MM.1S (cell line): ENCODE results near the gene SEC31B.

Source experiments
- DNase-seq: peaks from one replicate; pipeline ENCODE4 v3.0.0-alpha.2; 2015
- H2AFZ ChIP-seq: fragments of 300-600 bp; sonication (generic); 2 replicates; pipeline ENCODE4 v1.6.0; 2016; ENCODE audit warnings: antibody characterized with exemption, low read length
- H3F3A ChIP-seq: fragments of 300-600 bp; sonication (generic); 2 replicates; pipeline ENCODE4 v1.6.1; 2016; ENCODE audit warnings: mild to moderate bottlenecking, antibody characterized with exemption, low read length, moderate library complexity, mixed read lengths; ENCODE audit not compliant: insufficient read depth
- H3K27ac ChIP-seq: fragments of 300-600 bp; sonication (generic); 2 replicates; pipeline ENCODE4 v1.5.1; 2016; ENCODE audit warnings: mild to moderate bottlenecking, low read length
- H3K27me3 ChIP-seq: fragments of 300-600 bp; sonication (generic); replicated peaks from 2 replicates; pipeline ENCODE4 v1.6.0; 2016; ENCODE audit warnings: low read length; ENCODE audit not compliant: insufficient read depth
- H3K36me3 ChIP-seq: fragments of 300-600 bp; sonication (generic); replicated peaks from 2 replicates; pipeline ENCODE4 v1.6.1; 2016; ENCODE audit warnings: mild to moderate bottlenecking, low read length, mixed read lengths; ENCODE audit not compliant: insufficient read depth
- H3K4me1 ChIP-seq: fragments of 300-600 bp; sonication (generic); 2 replicates; pipeline ENCODE4 v1.6.1; 2016; ENCODE audit warnings: low read length, mixed read lengths
- H3K4me2 ChIP-seq: fragments of 300-600 bp; sonication (generic); 2 replicates; pipeline ENCODE4 v1.6.0; 2016; ENCODE audit warnings: low read depth, low read length
- H3K4me3 ChIP-seq: fragments of 300-600 bp; sonication (generic); 2 replicates; pipeline ENCODE4 v1.5.1; 2016; ENCODE audit warnings: low read length, mixed read lengths
- H3K79me2 ChIP-seq: fragments of 300-600 bp; sonication (generic); 2 replicates; pipeline ENCODE4 v1.6.1; 2016; ENCODE audit warnings: mixed run types, low read length, mixed read lengths
- H3K9ac ChIP-seq: fragments of 300-600 bp; sonication (generic); 2 replicates; pipeline ENCODE4 v1.6.1; 2016; ENCODE audit warnings: low read length, mixed read lengths
- H3K9me2 ChIP-seq: fragments of 300-600 bp; sonication (generic); replicated peaks from 2 replicates; pipeline ENCODE4 v1.6.1; 2016; ENCODE audit warnings: mild to moderate bottlenecking, low read length, mixed read lengths; ENCODE audit not compliant: insufficient read depth
- H3K9me3 ChIP-seq: fragments of 300-600 bp; sonication (generic); replicated peaks from 2 replicates; pipeline ENCODE4 v1.6.1; 2016; ENCODE audit warnings: mild to moderate bottlenecking, low read length, mixed read lengths; ENCODE audit not compliant: insufficient read depth
- H4K20me1 ChIP-seq: fragments of 300-600 bp; sonication (generic); 2 replicates; pipeline ENCODE4 v1.6.1; 2016; ENCODE audit warnings: mild to moderate bottlenecking, low read length, moderate library complexity, mixed read lengths; ENCODE audit not compliant: insufficient read depth
- CTCF ChIP-seq: fragments of 300-600 bp; sonication (generic); IDR thresholded peaks from 2 replicates; pipeline ENCODE4 v1.5.1; 2016; ENCODE audit warnings: antibody characterized with exemption, low read length, mixed read lengths
- EZH2 ChIP-seq: fragments of 300-600 bp; sonication (generic); optimal IDR thresholded peaks from 2 replicates; pipeline ENCODE3; 2017; ENCODE audit warnings: low read depth, mild to moderate bottlenecking, antibody characterized with exemption, low read length, mixed read lengths
- EZH2phosphoT487 ChIP-seq: fragments of 300-600 bp; sonication (generic); IDR thresholded peaks from 2 replicates; pipeline ENCODE4 v1.6.1; 2018; ENCODE audit warnings: antibody characterized with exemption, low read length

SEC31B gene

GRCh38 chr10:100507357-100507732, 12.3 kb downstream of the SEC31B start:
- H3K36me3 ChIP-seq = no peaks in the 10 kb centered on the region
- H3K4me2 ChIP-seq = no peak overlapping the region
- no peak overlapping the region for H3K27ac ChIP-seq
- H3K4me1 ChIP-seq = peaks cover 25% of the 10 kb centered on the region
- no peak overlapping the region for H3K9ac ChIP-seq
- peaks cover 13% of the 10 kb centered on the region for H3F3A ChIP-seq
- no peak overlapping the region for H2AFZ ChIP-seq
- TF ChIP-seq EZH2phosphoT487 = no peak
- TF ChIP-seq CTCF = no peak
- TF ChIP-seq EZH2 = no peak
- H3K9me2 ChIP-seq = no peaks in the 10 kb centered on the region
- no peaks in the 10 kb centered on the region for H3K79me2 ChIP-seq
- no peak for DNase-seq
- H3K4me3 ChIP-seq = no peak overlapping the region
- no peaks in the 10 kb centered on the region for H3K9me3 ChIP-seq
- no peaks in the 10 kb centered on the region for H4K20me1 ChIP-seq
- H3K27me3 ChIP-seq = peaks cover 11% of the 10 kb centered on the region; the same call in 1 of the 2 replicates

DNA sequence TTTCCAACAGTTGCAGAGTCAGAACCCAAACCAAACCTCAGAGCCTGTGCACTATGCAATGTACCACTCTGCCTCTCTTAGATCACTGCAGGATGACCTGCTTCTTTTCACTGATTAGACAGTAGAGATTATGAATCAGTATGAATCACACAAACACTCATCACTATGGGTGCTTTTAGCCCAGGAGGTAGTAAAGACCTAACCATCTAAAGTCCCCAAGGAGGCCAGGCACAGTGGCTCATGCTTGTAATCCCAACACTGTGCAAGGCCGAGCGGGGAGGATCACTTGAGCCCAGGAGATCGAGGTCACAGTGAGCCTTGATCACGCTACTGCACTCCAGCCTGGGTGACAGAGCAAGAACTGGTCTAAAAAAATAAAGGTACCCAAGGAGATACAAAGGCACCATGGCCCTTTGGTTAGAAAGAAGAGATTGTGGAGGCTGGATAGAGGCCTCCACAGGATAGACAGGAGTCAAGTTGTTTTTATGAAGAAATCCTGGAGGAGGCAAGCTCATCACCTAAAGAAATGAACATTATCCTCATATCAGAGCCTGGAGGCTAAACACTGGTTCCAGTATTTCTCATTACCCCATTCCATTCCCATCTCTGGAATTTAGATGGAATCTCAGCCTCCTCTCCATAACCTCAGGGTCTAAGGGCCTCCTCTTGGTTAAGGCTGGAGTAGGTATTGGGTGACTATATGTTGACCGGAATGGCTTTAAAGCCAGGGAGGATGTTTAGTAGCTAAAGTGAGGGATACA, 12.9 kb downstream of the SEC31B start:
- Histone ChIP-seq H3K9me2 (no peaks in the 10 kb centered on the region), H3K36me3 (no peaks in the 10 kb centered on the region), H3F3A (peaks cover 12% of the 10 kb centered on the region), H3K27ac (no peak overlapping the region), H3K79me2 (no peaks in the 10 kb centered on the region), H3K4me3 (no peak overlapping the region), H4K20me1 (no peaks in the 10 kb centered on the region), H3K4me1 (peaks cover 20% of the 10 kb centered on the region), H3K9me3 (no peaks in the 10 kb centered on the region), H3K4me2 (no peak overlapping the region), H2AFZ (no peak overlapping the region), H3K9ac (no peak overlapping the region), H3K27me3 (0 out of 2 replicates have a peak, but pooled peaks cover 5% of the 10 kb centered on the region)
- TF ChIP-seq CTCF (no peak), EZH2phosphoT487 (no peak), EZH2 (no peak)
- no peak for DNase-seq

- Histone ChIP-seq H3K27me3 (0 out of 2 replicates have a peak, but pooled peaks cover 3% of the 10 kb centered on the region), H3K79me2 (no peaks in the 10 kb centered on the region), H3K4me2 (no peak overlapping the region), H3K4me3 (no peak overlapping the region), H3K9ac (no peak overlapping the region), H3F3A (no peaks in the 10 kb centered on the region), H3K9me2 (no peaks in the 10 kb centered on the region), H3K9me3 (no peaks in the 10 kb centered on the region), H2AFZ (no peak overlapping the region), H4K20me1 (no peaks in the 10 kb centered on the region), H3K36me3 (no peaks in the 10 kb centered on the region), H3K4me1 (peaks cover 4% of the 10 kb centered on the region), H3K27ac (no peak overlapping the region)
- DNase-seq = no peak
- TF ChIP-seq EZH2phosphoT487 (no peak), CTCF (no peak), EZH2 (no peak)
These were observed 14.5 kb downstream of the SEC31B start for GRCh38 chr10:100505164-100505563.
